ENCODE results near the gene TMEM107. TPM values are rescaled to one million over a fixed set of nuclear protein-coding genes. Genes with fewer than 3 reads are reported as not detected.

The TMEM107 gene
- total RNA-seq: 39.8 and 40.7 TPM in 2 replicates
- 54.6 and 62.4 TPM in 2 replicates for polyA plus RNA-seq

DNA sequence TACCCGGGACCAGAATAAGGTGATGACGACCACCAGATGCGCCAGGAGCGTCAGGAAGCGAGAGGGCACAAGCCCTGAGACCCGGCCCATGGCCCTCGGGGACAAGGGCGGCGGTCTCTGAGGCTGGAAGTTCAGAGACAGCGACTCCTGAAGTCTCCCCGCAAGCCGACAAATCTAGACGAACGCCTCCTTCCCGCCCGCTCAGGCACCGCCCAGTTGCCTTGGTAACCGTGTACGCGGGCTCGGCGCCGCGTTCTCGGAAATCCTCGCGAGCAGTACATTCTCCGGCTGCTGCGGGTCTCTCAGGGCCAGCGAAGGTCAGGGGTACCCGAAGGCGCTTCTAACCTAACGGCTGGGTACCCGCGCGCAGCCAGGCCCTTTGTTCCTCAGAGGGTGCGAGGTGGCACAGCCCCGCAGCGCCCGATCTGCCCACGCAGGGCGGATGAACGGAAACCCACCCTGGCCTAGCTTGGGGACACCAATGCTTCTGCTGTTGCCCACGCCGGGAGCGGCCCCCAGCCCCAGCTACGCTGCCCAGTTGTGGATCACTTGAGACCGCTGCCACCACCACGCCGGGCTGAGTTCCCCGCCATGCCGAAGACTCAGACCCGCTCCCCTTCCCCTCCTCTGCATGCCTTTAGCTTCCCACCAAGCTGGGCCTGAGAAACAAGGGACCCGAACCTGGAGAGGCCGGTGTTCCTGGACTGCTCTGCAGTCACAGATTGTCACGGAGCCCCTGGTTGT, at the start of gene TMEM107:
TSS of gene TMEM107 (minus strand) at position 184 of the 744 bp plus-strand sequence. CDS start at position 90, 94 bp downstream.
- TF ChIP-seq, protein P1, sequence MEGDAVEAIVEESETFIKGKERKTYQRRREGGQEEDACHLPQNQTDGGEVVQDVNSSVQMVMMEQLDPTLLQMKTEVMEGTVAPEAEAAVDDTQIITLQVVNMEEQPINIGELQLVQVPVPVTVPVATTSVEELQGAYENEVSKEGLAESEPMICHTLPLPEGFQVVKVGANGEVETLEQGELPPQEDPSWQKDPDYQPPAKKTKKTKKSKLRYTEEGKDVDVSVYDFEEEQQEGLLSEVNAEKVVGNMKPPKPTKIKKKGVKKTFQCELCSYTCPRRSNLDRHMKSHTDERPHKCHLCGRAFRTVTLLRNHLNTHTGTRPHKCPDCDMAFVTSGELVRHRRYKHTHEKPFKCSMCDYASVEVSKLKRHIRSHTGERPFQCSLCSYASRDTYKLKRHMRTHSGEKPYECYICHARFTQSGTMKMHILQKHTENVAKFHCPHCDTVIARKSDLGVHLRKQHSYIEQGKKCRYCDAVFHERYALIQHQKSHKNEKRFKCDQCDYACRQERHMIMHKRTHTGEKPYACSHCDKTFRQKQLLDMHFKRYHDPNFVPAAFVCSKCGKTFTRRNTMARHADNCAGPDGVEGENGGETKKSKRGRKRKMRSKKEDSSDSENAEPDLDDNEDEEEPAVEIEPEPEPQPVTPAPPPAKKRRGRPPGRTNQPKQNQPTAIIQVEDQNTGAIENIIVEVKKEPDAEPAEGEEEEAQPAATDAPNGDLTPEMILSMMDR (IDR thresholded peaks at IDR 0.05; ENCODE audit: low read depth, low read length): no peak
- Histone ChIP-seq H3K27ac (peak within 1 kb of the TSS; percentile 90), H3K36me3 (no peaks in the 10 kb centered on the region), H3K4me1 (ENCODE audit: low read depth) (peaks cover 24% of the 10 kb centered on the region), H3K9me3 (ENCODE audit: low read depth) (no peaks in the 10 kb centered on the region), H3K4me3 (peak within 1 kb of the TSS; percentile 37), H3K27me3 (no peaks in the 10 kb centered on the region)
- peak; percentile 84 to 92 for DNase-seq (ENCODE audit: low read depth in 1 of 2, low spot score in 1 of 2)

DNA sequence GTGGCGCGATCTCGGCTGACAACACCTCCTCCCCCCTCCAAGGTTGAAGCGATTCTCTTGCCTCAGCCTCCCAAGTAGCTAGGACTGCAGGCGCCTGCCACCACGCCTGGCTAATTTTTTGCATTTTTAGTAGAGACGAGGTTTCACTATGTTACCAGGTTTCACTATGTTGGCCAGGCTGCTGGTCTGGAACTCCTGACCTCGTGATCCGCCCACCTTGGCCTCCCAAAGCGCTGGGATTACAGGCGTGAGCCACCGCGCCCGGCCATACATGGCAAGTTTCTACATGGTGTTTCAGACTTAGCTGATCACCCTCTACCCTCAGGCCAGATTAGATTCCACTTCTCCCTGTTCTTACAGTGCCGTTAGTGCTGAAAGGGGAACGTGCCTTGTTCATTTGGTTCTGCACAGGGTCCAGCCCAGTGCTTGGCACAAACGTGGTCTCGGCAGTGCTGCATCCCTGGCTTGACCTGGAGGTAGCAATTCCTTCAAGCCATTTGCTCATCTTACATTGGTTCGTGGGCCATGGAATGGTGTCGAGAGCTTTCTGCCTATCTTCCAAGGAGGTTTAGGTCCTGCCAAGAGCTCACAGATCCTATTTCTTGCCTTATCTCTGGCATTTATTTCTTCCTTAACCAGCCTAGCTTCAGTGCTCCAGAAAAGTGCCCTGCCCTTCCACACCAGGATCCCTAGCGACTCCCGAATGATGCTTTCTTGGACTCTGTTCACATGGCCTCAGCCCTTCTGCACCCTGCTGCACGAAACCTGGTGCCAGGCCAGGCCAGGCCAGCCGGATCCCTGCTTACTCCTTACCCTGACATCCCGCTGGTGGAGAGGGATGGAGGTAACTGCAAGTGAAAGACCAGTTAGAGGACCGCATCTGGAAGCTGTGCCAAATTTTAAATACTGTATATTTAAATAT, 49.0 kb upstream of the TMEM107 start:
- no peak overlapping the region for H3K27ac ChIP-seq
- TF ChIP-seq, protein P1 (IDR thresholded peaks at IDR 0.05; ENCODE audit: low read depth, low read length): no peak
- H3K36me3 ChIP-seq: peaks cover 24% of the 10 kb centered on the region
- no peaks in the 10 kb centered on the region for H3K9me3 ChIP-seq (ENCODE audit: low read depth)
- no peak for DNase-seq (ENCODE audit: low read depth in 1 of 2, low spot score in 1 of 2)
- no peaks in the 10 kb centered on the region for H3K27me3 ChIP-seq
- H3K4me1 ChIP-seq (ENCODE audit: low read depth): no peaks in the 10 kb centered on the region
- H3K4me3 ChIP-seq: no peak overlapping the region

DNA sequence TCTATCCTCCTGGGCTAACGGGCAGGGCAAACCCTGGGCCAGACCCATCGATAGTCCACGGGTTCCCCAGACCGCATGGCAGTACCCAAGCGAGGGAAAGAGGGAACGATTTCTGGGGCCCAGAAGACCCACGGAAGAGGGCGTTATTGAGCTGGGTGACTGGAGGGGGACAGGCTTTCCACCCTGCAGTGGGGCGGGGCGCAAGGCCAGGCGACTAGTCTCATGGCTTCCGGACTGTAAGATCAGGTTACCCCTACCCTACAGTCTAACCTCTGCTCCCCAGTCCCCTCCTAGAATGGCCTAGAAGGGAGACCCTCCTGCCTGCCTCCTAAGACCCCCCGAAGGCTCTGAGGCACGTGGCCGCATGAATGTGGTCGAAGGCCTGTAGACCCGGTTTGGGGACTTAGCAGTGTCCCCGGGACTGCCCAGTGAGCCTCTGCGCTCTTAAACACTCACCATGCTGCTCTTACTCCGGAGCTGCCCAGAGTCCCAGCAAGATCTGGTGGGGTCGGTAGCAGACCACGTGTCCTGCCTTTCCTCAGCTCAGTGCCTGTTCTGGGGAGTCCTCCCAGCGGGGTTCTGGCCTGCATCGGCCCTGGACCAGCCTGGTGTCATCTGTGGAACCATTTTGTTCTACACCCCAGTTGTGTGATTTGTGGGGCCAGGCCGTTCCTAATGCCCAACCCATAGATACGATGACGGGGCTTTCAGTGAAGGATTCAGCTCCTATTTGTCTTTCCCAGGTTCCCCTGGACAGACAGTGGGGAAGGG, 47.4 kb upstream of the TMEM107 start:
- Histone ChIP-seq H3K4me3 (peak overlapping the region; percentile 61), H3K36me3 (peaks cover 9% of the 10 kb centered on the region), H3K27ac (peak overlapping the region; percentile 87), H3K27me3 (no peaks in the 10 kb centered on the region), H3K4me1 (ENCODE audit: low read depth) (no peaks in the 10 kb centered on the region), H3K9me3 (ENCODE audit: low read depth) (no peaks in the 10 kb centered on the region)
- TF ChIP-seq, protein P1 (IDR thresholded peaks at IDR 0.05; ENCODE audit: low read depth, low read length): peak; percentile 24
- peak; percentile 53 to 76 for DNase-seq (ENCODE audit: low read depth in 1 of 2, low spot score in 1 of 2)

DNA sequence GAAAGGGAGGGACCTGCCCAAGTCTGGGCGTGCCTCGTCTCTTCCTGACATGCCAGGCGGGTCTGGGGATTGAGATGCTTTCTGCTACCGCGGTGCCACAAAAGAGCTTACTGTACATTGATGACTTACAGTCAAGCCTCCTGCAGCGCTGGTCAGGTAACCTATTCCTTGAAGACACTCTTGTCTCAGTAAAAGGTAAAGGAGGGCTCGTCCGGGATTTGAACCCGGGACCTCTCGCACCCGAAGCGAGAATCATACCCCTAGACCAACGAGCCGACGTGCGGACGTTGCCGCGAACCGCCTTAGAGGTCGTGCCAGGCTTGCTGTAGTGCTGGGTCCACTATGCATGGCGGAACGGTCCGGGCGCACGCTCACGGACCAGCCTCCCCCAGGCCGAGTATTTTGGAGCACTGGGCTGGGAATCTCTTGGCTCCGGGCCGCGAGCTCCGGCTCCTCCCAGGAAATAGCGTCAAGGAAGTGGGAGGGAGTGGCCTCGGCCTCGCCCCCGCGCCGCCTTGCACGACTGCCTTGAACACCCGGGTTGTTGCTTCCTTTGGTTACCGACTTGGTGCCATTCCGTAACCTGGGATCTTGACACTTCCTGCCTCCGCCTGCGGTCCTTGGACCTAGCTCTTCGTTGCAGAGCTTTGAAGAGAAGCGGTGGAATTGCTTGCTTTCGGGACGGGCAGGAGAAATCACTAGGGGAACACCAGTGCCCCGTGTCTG, 46.6 kb upstream of the TMEM107 start:
- H3K4me1 ChIP-seq (ENCODE audit: low read depth): no peaks in the 10 kb centered on the region
- H3K27ac ChIP-seq: peak overlapping the region; percentile 87
- H3K9me3 ChIP-seq (ENCODE audit: low read depth): no peaks in the 10 kb centered on the region
- H3K36me3 ChIP-seq: peaks cover 4% of the 10 kb centered on the region
- no peaks in the 10 kb centered on the region for H3K27me3 ChIP-seq
- TF ChIP-seq, protein P1 (IDR thresholded peaks at IDR 0.05; ENCODE audit: low read depth, low read length): no peak
- DNase-seq (ENCODE audit: low read depth in 1 of 2, low spot score in 1 of 2): peak; percentile 90 to 98
- peak overlapping the region; percentile 61 for H3K4me3 ChIP-seq

DNA sequence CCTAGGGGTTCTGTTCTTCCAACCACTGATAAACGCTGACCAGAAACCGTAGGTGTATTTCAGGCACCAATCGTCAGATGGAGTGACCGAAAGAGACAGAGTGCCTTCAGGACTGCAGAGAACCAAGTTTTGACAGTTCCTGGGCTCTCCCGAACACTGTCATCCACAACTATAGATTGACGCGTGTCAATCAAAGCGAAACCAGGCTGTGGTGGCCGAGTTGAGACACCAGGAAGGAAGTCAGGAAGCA, 46.1 kb upstream of the TMEM107 start:
- no peak for DNase-seq (ENCODE audit: low read depth in 1 of 2, low spot score in 1 of 2)
- Histone ChIP-seq H3K27me3 (no peaks in the 10 kb centered on the region), H3K4me1 (ENCODE audit: low read depth) (no peaks in the 10 kb centered on the region), H3K4me3 (peak overlapping the region; percentile 61), H3K9me3 (ENCODE audit: low read depth) (no peaks in the 10 kb centered on the region), H3K27ac (peak overlapping the region; percentile 87), H3K36me3 (no peaks in the 10 kb centered on the region)
- TF ChIP-seq, protein P1 (IDR thresholded peaks at IDR 0.05; ENCODE audit: low read depth, low read length): no peak
